C4-2B (cell line): ENCODE data around the gene PRPF38A.

Experiments
- H3K27ac ChIP-seq: fragments of 450-650 bp; 2 replicates; pipeline ENCODE4 v1.5.1; 2017
- CTCF ChIP-seq: fragments of 450-650 bp; conservative IDR thresholded peaks from 2 replicates; pipeline ENCODE4 v1.5.1; 2017; ENCODE audit warnings: mild to moderate bottlenecking
- ZFX ChIP-seq: fragments of 450-650 bp; IDR thresholded peaks from 2 replicates; pipeline ENCODE4 v1.6.1; 2017

The PRPF38A gene

GRCh38 chr1:52423055-52423454 is 18.7 kb downstream of the PRPF38A start:
- TF ChIP-seq CTCF (no peak), ZFX (no peak)
- no peak overlapping the region for H3K27ac ChIP-seq

- H3K27ac ChIP-seq, result no peak overlapping the region
- TF ChIP-seq ZFX (no peak), CTCF (no peak)
Measured at GRCh38 chr1:52423771-52424170, 19.4 kb downstream of the PRPF38A start.

GRCh38 chr1:52424231-52424636 is 19.8 kb downstream of the PRPF38A start:
- no peak overlapping the region for H3K27ac ChIP-seq
- TF ChIP-seq CTCF (no peak), ZFX (no peak)

GRCh38 chr1:52424813-52425212 is 20.4 kb downstream of the PRPF38A start:
- no peak for TF ChIP-seq CTCF
- no peak for TF ChIP-seq ZFX
- H3K27ac ChIP-seq, result no peak overlapping the region

- no peak overlapping the region for H3K27ac ChIP-seq
- TF ChIP-seq CTCF (no peak), ZFX (no peak)
Measured at GRCh38 chr1:52426371-52426770, 22.0 kb downstream of the PRPF38A start.

- H3K27ac ChIP-seq, result no peak overlapping the region
- TF ChIP-seq ZFX (no peak), CTCF (no peak)
Measured at GRCh38 chr1:52427152-52427551, 22.8 kb downstream of the PRPF38A start.

- no peak for TF ChIP-seq CTCF
- TF ChIP-seq ZFX, result no peak
- H3K27ac ChIP-seq, result no peak overlapping the region
Measured at GRCh38 chr1:52432807-52433206, 28.4 kb downstream of the PRPF38A start.
